ENCODE data around the gene RAB20. TPM values are rescaled to one million over a fixed set of nuclear protein-coding genes. Genes with fewer than 3 reads are reported as not detected.
"Not testable (repeated sequence)": the region's sequence is repeated elsewhere in the genome, so short reads cannot be mapped to it uniquely, and the experiment has no call there.

The RAB20 gene
- total RNA-seq, 2 experiments from 2014 or later: 6.9 to 7.2 TPM

GRCh38 chr13:110503979-110504499, 57.5 kb downstream of the RAB20 start:
- CTCF ChIA-PET: no interaction called here
- no peak overlapping the region for H3K27ac Mint-ChIP-seq
- H3K27me3 Mint-ChIP-seq: no peaks in the 10 kb centered on the region
- no peaks in the 10 kb centered on the region for H3K9me3 Mint-ChIP-seq
- no peaks in the 10 kb centered on the region for H3K4me1 Mint-ChIP-seq
- POLR2A ChIA-PET: no interaction called here
- DNase-seq: no peak
- no peak overlapping the region for H3K4me3 Mint-ChIP-seq
- H3K36me3 Mint-ChIP-seq (ENCODE audit: low read depth): no peaks in the 10 kb centered on the region

- ChIA-PET POLR2A (no interaction called here), CTCF (no interaction called here)
- Mint-ChIP-seq H3K27me3 (no peaks in the 10 kb centered on the region), H3K9me3 (no peaks in the 10 kb centered on the region), H3K4me3 (no peak overlapping the region), H3K27ac (no peak overlapping the region), H3K4me1 (no peaks in the 10 kb centered on the region), H3K36me3 (ENCODE audit: low read depth) (no peaks in the 10 kb centered on the region)
- no peak for DNase-seq
Measured at GRCh38 chr13:110503037-110503901, 58.3 kb downstream of the RAB20 start.

- Mint-ChIP-seq H3K27ac (no peak overlapping the region), H3K4me1 (no peaks in the 10 kb centered on the region), H3K27me3 (no peaks in the 10 kb centered on the region), H3K9me3 (no peaks in the 10 kb centered on the region), H3K4me3 (no peak overlapping the region), H3K36me3 (ENCODE audit: low read depth) (no peaks in the 10 kb centered on the region)
- CTCF ChIA-PET: interaction anchor here (0.9 kb wide), 1 partner anchor 14 kb away, joined by 3 read pairs; no protein-coding TSS in a partner anchor
- no peak for DNase-seq
- POLR2A ChIA-PET: no interaction called here
Measured at GRCh38 chr13:110501188-110501587, 60.3 kb downstream of the RAB20 start.

DNA sequence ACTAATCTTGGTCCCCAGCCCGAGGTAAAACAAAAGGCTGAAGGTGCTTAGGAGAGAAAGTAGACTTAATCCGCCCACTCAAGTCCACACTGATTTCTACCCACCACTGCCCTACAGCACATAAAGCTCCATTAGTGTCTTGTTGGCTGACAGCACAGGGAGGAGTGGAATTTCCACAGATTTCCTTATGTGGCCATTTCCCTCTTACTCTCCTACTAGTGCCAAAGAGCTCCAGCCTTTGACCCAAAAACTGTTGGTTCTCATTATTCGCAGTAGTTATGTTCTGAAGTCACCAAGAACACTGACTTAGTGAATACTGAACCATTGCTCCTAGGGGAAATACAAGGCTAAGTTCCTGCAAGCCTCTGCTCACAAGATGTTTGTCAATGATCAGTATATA, 61.2 kb downstream of the RAB20 start:
- Mint-ChIP-seq H3K27me3 (no peaks in the 10 kb centered on the region), H3K27ac (no peak overlapping the region), H3K4me1 (no peaks in the 10 kb centered on the region), H3K9me3 (no peaks in the 10 kb centered on the region), H3K36me3 (ENCODE audit: low read depth) (no peaks in the 10 kb centered on the region), H3K4me3 (no peak overlapping the region)
- POLR2A ChIA-PET: no interaction called here
- no peak for DNase-seq
- CTCF ChIA-PET: interaction anchor here (0.9 kb wide), 1 partner anchor 13 kb away, joined by 3 read pairs; no protein-coding TSS in a partner anchor

GRCh38 chr13:110499621-110500281, 61.8 kb downstream of the RAB20 start:
- H3K9me3 Mint-ChIP-seq: no peaks in the 10 kb centered on the region
- H3K36me3 Mint-ChIP-seq (ENCODE audit: low read depth): no peaks in the 10 kb centered on the region
- H3K4me1 Mint-ChIP-seq: no peaks in the 10 kb centered on the region
- H3K27ac Mint-ChIP-seq: no peak overlapping the region
- CTCF ChIA-PET: no interaction called here
- POLR2A ChIA-PET: no interaction called here
- DNase-seq: no peak
- H3K27me3 Mint-ChIP-seq: no peaks in the 10 kb centered on the region
- no peak overlapping the region for H3K4me3 Mint-ChIP-seq

GRCh38 chr13:110498765-110499164, 62.8 kb downstream of the RAB20 start:
- no peak for DNase-seq
- H3K4me3 Mint-ChIP-seq: no peak overlapping the region
- POLR2A ChIA-PET: no interaction called here
- H3K27ac Mint-ChIP-seq: no peak overlapping the region
- H3K27me3 Mint-ChIP-seq: no peaks in the 10 kb centered on the region
- CTCF ChIA-PET: no interaction called here
- H3K9me3 Mint-ChIP-seq: no peaks in the 10 kb centered on the region
- no peaks in the 10 kb centered on the region for H3K36me3 Mint-ChIP-seq (ENCODE audit: low read depth)
- H3K4me1 Mint-ChIP-seq: no peaks in the 10 kb centered on the region

GRCh38 chr13:110498327-110498726, 63.2 kb downstream of the RAB20 start:
- DNase-seq: no peak
- H3K27ac Mint-ChIP-seq: no peak overlapping the region
- no peaks in the 10 kb centered on the region for H3K27me3 Mint-ChIP-seq
- H3K36me3 Mint-ChIP-seq (ENCODE audit: low read depth): no peaks in the 10 kb centered on the region
- no peak overlapping the region for H3K4me3 Mint-ChIP-seq
- ChIA-PET POLR2A (no interaction called here), CTCF (no interaction called here)
- H3K9me3 Mint-ChIP-seq: no peaks in the 10 kb centered on the region
- H3K4me1 Mint-ChIP-seq: no peaks in the 10 kb centered on the region

DNA sequence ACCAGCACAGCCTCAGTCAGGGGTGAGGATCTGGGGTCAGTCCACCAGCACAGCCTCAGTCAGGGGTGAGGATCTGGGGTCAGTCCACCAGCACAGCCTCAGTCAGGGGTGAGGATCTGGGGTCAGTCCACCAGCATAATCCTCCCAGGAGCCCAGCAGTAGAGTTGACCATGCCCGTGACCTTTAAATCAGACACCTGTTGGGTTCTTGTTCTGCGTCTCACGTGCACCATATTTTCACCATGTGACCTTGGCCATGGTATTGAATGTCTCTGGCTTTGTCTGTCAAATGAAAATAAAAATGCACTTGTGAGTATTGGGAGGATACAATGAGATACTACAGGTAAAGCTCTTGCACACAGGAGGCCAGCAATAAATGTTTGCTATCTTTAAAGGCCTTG, 63.6 kb downstream of the RAB20 start:
- H3K27ac Mint-ChIP-seq; H3K9me3 Mint-ChIP-seq; H3K27me3 Mint-ChIP-seq; POLR2A ChIA-PET; CTCF ChIA-PET; H3K4me3 Mint-ChIP-seq; H3K4me1 Mint-ChIP-seq; H3K36me3 Mint-ChIP-seq (ENCODE audit: low read depth); DNase-seq: not testable (repeated sequence)

DNA sequence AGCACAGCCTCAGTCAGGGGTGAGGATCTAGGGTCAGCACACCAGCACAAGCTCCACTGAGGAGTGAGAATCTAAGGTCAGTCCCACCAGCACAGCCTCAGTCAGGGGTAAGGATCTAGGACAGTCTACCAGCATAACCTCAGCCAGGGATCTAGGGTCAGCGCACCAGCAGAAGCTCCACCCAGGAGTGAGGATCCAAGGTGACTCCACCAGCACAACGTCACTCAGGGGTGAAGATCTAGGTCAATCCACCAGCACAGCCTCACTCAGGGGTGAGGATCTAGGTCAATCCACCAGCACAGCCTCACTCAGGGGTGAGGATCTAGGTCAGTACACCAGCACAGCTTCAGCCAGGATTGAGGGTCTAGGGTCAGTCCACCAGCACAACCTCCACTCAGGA, 64.5 kb downstream of the RAB20 start:
- no peak overlapping the region for H3K4me3 Mint-ChIP-seq
- H3K27ac Mint-ChIP-seq: no peak overlapping the region
- H3K36me3 Mint-ChIP-seq (ENCODE audit: low read depth): no peaks in the 10 kb centered on the region
- no peaks in the 10 kb centered on the region for H3K27me3 Mint-ChIP-seq
- ChIA-PET CTCF (no interaction called here), POLR2A (no interaction called here)
- H3K9me3 Mint-ChIP-seq: no peaks in the 10 kb centered on the region
- no peaks in the 10 kb centered on the region for H3K4me1 Mint-ChIP-seq
- no peak for DNase-seq

DNA sequence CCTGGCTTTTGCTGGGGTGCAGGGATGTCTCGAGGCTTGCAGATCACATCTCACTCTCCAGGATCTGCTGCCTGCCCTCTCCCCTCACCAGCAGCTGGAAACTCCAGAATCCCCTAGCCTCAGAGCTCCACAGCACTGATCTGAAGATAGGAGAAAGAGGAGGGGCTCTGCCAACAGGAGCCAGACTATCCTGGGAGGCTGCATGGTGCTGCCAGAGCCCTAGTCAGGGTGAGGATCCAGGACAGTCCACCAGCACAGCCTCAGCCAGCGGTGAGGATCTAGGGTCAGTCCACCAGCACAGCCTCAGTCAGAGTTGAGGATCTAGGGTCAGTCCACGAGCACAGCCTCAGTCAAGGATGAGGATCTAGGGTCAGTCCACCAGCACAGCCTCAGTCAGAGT, 65.2 kb downstream of the RAB20 start:
- ChIA-PET CTCF (no interaction called here), POLR2A (no interaction called here)
- Mint-ChIP-seq H3K9me3 (no peaks in the 10 kb centered on the region), H3K4me1 (no peaks in the 10 kb centered on the region), H3K27ac (no peak overlapping the region), H3K36me3 (ENCODE audit: low read depth) (no peaks in the 10 kb centered on the region), H3K27me3 (no peaks in the 10 kb centered on the region), H3K4me3 (no peak overlapping the region)
- no peak for DNase-seq

GRCh38 chr13:110495881-110496280, 65.6 kb downstream of the RAB20 start:
- Mint-ChIP-seq H3K27ac (no peak overlapping the region), H3K4me1 (no peaks in the 10 kb centered on the region), H3K36me3 (ENCODE audit: low read depth) (no peaks in the 10 kb centered on the region), H3K27me3 (no peaks in the 10 kb centered on the region), H3K9me3 (no peaks in the 10 kb centered on the region), H3K4me3 (no peak overlapping the region)
- ChIA-PET CTCF (interaction anchor here (1.1 kb wide), 1 partner anchor 18 kb away, joined by 3 read pairs; no protein-coding TSS in a partner anchor), POLR2A (no interaction called here)
- DNase-seq: no peak

DNA sequence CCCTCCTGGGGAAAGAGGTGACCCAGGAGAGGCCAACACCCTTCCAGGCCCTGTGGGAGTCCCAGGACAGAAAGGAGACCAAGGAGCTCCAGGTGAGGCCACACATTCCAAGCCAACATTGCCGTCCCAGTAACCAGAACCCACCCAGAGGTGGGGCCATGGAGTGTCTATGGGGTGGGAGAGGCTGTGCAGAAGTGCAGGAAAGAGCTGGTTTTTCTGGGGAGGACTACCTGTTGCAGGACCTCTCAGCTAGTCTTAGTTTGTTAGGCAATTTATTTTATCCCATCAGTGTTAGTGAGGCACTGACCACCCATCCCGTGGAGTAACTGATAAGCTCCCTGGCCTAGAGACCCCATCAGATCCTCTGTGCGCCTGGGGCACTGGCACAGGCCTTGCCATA, 66.1 kb downstream of the RAB20 start:
- H3K27ac Mint-ChIP-seq: no peak overlapping the region
- H3K4me1 Mint-ChIP-seq: no peaks in the 10 kb centered on the region
- H3K9me3 Mint-ChIP-seq: no peaks in the 10 kb centered on the region
- no peak for DNase-seq
- H3K27me3 Mint-ChIP-seq: no peaks in the 10 kb centered on the region
- no peaks in the 10 kb centered on the region for H3K36me3 Mint-ChIP-seq (ENCODE audit: low read depth)
- no peak overlapping the region for H3K4me3 Mint-ChIP-seq
- CTCF ChIA-PET: interaction anchor here (1.1 kb wide), 1 partner anchor 18 kb away, joined by 3 read pairs; no protein-coding TSS in a partner anchor
- POLR2A ChIA-PET: no interaction called here

GRCh38 chr13:110493613-110494012, 67.9 kb downstream of the RAB20 start:
- H3K36me3 Mint-ChIP-seq (ENCODE audit: low read depth): no peaks in the 10 kb centered on the region
- CTCF ChIA-PET: no interaction called here
- POLR2A ChIA-PET: no interaction called here
- no peaks in the 10 kb centered on the region for H3K27me3 Mint-ChIP-seq
- DNase-seq: no peak
- H3K4me1 Mint-ChIP-seq: no peaks in the 10 kb centered on the region
- no peak overlapping the region for H3K27ac Mint-ChIP-seq
- no peak overlapping the region for H3K4me3 Mint-ChIP-seq
- H3K9me3 Mint-ChIP-seq: no peaks in the 10 kb centered on the region
